Activated CD4-positive, alpha-beta memory T cell treated with anti-CD3 and anti-CD28 coated beads for 36 hours (primary cell): Measurements from ENCODE around the gene PARG. TPM values are rescaled to one million over a fixed set of nuclear protein-coding genes. Genes with fewer than 3 reads are reported as not detected.
"Not testable (repeated sequence)": the region's sequence is repeated elsewhere in the genome, so short reads cannot be mapped to it uniquely, and the experiment has no call there.

ENCODE experiments used
- CTCF ChIA-PET: fragments of 350-600 bp; sonication (Branson Sonifier 250); formaldehyde crosslinking; loops from one replicate; lab custom pipeline; 2021; ENCODE audit warnings: antibody characterized with exemption, inconsistent platforms; lab: Charles Lee
- POLR2A ChIA-PET: fragments of 350-600 bp; sonication (Branson Sonifier 250); formaldehyde crosslinking; loops from one replicate; lab custom pipeline; 2021; ENCODE audit warnings: antibody characterized with exemption; lab: Charles Lee
- DNase-seq: peaks from one replicate; pipeline ENCODE4 v3.0.0-alpha.2; 2020
- H3K27ac Mint-ChIP-seq: one replicate; pipeline ENCODE4 v1.8.0; 2021; ENCODE audit warnings: mixed read lengths
- H3K27me3 Mint-ChIP-seq: one replicate; pipeline ENCODE4 v1.8.0; 2021; ENCODE audit warnings: mixed read lengths
- H3K36me3 Mint-ChIP-seq: one replicate; pipeline ENCODE4 v1.8.0; 2021; ENCODE audit warnings: mixed read lengths
- H3K4me1 Mint-ChIP-seq: one replicate; pipeline ENCODE4 v1.8.0; 2021; ENCODE audit warnings: low read depth, mixed read lengths
- H3K4me3 Mint-ChIP-seq: one replicate; pipeline ENCODE4 v1.8.0; 2021; ENCODE audit warnings: mild to moderate bottlenecking, mixed read lengths
- H3K9me3 Mint-ChIP-seq: one replicate; pipeline ENCODE4 v1.8.0; 2021; ENCODE audit warnings: mixed read lengths
- intact Hi-C: fragments of 100-400 bp; cut with micrococcal nuclease; formaldehyde crosslinking; loops from one replicate; pipeline ENCODE4 v1.15.1; 2023
- total RNA-seq, 2 experiments: library from RNA; stranded (reverse); gene quantifications; one replicate each; pipeline ENCODE4 v1.2.3, GENCODE V29; 2021

PARG gene
- 10 to 100 TPM; 25.5 to 27.0 TPM for total RNA-seq

DNA sequence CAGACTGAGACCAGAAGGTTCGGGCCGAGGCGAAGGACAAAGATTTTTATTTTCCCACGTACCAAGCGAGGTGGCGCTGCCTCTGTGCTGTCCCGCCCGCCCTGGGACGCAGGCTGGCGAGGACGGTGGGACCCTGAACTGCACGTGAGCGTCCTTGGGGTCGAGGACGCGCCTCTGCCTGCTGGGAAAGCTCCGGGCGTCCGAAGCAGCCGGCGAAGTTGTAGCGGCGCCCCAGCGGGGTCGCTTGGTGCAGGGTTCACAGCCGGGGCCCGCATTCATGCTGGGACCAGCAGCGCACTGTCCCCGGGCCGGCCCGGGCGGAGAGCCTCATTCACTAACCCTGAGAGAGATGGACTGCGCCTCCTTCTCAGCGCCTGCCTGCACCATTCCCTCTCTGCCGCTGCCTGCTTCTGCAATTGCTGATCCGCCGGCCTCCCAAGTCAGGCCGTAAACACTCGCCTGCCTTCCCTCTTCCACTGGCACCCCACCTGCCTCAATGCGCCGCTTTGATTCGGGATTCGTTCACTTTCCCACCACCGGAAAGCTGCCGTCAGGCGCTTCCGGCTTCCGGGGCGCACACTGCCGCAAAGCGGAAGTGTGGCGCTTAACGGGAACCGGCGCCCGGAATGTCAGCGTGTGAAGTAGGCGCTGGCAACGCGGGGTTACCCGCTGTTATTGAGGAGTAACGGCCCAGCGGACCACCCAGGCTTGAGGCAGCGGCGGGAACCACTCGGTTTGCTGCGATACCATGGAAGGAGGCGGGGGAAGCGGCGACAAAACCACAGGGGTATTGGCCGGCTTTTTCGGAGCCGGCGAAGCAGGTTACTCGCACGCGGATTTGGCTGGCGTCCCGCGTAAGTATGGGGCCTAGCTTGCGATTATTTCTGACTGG is at the start of gene PARG, which contains the start of gene TIMM23B:
TSS of gene PARG (minus strand) at position 581 of the 892 bp plus-strand sequence. CDS start at position 279, 302 bp downstream.
TSS of gene TIMM23B (plus strand) at position 607 of the 892 bp plus-strand sequence. CDS start at position 749, 142 bp downstream.
- POLR2A ChIA-PET, H3K9me3 Mint-ChIP-seq: not testable (repeated sequence)
- H3K27ac Mint-ChIP-seq: peak within 1 kb of the TSS; percentile 83

DNA sequence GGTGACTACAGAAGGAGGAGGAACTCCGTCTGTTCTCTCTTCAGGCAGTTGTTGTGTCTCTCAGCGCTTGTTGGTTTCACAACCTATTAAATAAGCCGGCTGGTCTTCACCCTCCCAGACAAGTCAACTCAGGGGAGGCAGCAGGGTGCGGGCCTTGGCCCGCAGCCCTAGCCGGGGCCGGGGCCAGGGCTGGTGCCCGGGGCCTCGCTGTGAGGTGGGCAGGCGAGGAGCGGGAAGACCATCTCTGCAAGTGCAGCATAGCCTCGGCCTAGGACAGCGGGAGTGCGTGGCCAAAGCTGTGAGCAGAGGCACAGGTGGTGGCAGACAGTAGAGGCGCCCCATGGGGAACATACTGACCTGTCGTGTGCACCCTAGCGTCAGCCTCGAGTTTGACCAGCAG is 46.5 kb upstream of the PARG start, which contains the start of gene AGAP6:
TSS of gene AGAP6 (plus strand) at position 31 of the 400 bp plus-strand sequence. CDS start at position 341, 310 bp downstream.
- intact Hi-C loops, H3K36me3 Mint-ChIP-seq, H3K27ac Mint-ChIP-seq, POLR2A ChIA-PET, H3K4me1 Mint-ChIP-seq, H3K27me3 Mint-ChIP-seq, CTCF ChIA-PET, H3K9me3 Mint-ChIP-seq, H3K4me3 Mint-ChIP-seq, DNase-seq: not testable (repeated sequence)

More for the DNA sequence above, at the start of gene PARG, which contains the start of gene TIMM23B:
- CTCF ChIA-PET, H3K27me3 Mint-ChIP-seq, intact Hi-C loops: not testable (repeated sequence)
- Mint-ChIP-seq H3K4me1 (peaks cover 19% of the 10 kb centered on the region), H3K36me3 (peaks cover 11% of the 10 kb centered on the region), H3K4me3 (peak within 1 kb of the TSS; percentile 96)
- DNase-seq: peak; percentile 88

DNA sequence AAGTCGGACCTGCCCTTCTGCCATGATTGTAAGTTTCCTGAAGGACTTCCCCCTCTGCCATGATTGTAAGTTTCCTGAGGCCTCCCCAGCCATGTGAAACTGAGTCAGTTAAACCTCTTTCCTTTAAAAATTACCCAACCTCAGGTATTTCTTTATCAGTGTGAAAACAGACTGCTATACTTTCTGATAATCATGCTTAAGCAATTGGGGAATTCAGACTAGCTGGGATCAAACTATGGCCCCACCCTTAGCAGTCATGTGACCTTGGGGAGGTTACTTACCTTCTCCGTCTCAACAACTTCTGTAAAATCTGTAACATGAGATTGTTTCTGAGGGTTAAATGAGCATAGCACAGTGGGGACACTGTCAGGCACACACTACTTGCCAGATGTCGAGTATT is 45.4 kb upstream of the PARG start:
- H3K4me1 Mint-ChIP-seq, CTCF ChIA-PET, H3K9me3 Mint-ChIP-seq, H3K36me3 Mint-ChIP-seq, intact Hi-C loops, H3K27me3 Mint-ChIP-seq, H3K4me3 Mint-ChIP-seq, H3K27ac Mint-ChIP-seq, POLR2A ChIA-PET, DNase-seq: not testable (repeated sequence)

DNA sequence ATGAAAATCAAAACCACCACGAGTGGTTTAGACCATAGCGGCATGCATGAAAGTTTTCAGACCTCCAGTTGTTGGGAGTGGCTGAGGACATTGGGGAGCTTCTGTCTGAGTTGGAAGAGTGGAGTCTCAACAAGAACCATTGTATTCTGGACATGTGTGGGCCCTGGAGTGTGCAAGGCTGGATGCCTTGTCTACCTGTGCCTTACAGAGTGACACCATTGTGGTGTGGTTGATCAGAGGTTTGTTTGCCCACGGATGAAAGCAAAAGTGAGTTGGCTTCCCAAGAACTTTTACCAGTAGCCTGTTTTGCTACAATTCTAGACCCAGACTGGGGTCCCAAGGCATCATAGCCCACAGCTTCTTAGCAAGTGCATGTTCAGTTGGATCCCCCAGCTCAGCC is 35.9 kb upstream of the PARG start:
- intact Hi-C loops, H3K9me3 Mint-ChIP-seq, H3K4me1 Mint-ChIP-seq, POLR2A ChIA-PET, H3K36me3 Mint-ChIP-seq, DNase-seq, H3K4me3 Mint-ChIP-seq, CTCF ChIA-PET, H3K27me3 Mint-ChIP-seq, H3K27ac Mint-ChIP-seq: not testable (repeated sequence)

DNA sequence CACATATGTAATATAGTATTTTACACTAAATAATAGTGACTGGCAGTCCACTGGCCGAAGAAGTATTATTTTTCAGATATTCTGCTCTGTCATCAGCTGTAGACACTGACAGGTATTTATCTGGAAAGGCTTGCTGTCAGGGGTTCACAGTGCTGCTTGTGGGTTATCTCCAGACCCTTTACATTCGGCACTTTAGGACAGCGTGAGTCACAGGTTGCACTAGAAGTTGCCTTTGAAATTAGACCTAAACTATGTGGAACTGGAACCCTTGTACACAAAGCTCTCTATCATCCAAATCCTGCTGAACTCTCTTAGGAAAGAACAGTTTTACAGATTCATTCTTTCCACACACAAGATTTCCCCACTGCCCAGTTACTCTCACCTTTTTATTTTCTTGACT is 30.3 kb upstream of the PARG start:
- CTCF ChIA-PET, H3K4me3 Mint-ChIP-seq, H3K4me1 Mint-ChIP-seq, H3K9me3 Mint-ChIP-seq, POLR2A ChIA-PET, H3K36me3 Mint-ChIP-seq, H3K27ac Mint-ChIP-seq, intact Hi-C loops, DNase-seq, H3K27me3 Mint-ChIP-seq: not testable (repeated sequence)

DNA sequence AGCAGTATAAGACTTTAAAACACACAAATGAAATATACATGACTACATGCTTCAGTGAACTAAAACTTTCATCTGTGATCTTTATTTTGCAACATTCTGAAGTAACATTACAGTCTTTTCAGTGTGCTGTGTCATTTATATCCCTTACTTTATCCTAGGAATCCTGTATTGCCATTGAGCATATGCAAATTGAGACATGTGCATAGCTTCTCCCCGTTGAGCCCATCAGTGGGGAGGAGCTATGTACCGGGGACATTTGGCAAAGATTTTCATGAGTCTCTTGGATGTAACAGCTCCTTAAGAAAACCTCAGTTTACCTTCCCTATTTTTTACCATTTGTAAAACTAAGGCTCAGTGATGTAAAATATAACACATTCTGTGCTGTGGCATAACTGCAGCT is 29.6 kb upstream of the PARG start:
- H3K36me3 Mint-ChIP-seq, intact Hi-C loops, H3K4me1 Mint-ChIP-seq, H3K4me3 Mint-ChIP-seq, H3K27ac Mint-ChIP-seq, POLR2A ChIA-PET, CTCF ChIA-PET, H3K9me3 Mint-ChIP-seq, H3K27me3 Mint-ChIP-seq, DNase-seq: not testable (repeated sequence)

DNA sequence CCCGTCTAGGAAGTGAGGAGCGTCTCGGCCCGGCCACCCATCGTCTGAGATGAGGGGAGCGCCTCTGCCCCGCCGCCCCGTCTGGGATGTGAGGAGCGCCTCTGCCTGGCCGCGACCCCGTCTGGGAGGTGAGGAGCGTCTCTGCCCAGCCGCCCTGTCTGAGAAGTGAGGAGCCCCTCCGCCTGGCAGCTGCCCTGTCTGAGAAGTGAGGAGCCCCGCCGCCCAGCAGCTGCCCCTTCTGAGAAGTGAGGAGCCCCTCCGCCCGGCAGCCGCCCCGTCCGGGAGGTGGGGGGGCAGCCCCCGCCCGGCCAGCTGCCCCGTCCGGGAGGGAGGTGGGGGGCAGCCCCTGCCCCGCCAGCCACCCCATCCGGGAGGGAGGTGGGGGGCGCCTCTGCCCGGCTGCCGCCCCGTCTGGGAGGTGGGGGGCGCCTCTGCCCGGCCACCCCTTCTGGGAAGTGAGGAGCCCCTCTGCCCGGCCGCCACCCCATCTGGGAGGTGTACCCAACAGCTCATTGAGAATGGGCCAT is 28.6 kb upstream of the PARG start:
- intact Hi-C loops, H3K4me1 Mint-ChIP-seq, H3K9me3 Mint-ChIP-seq, H3K27me3 Mint-ChIP-seq, DNase-seq, POLR2A ChIA-PET, H3K27ac Mint-ChIP-seq, H3K4me3 Mint-ChIP-seq, CTCF ChIA-PET, H3K36me3 Mint-ChIP-seq: not testable (repeated sequence)

DNA sequence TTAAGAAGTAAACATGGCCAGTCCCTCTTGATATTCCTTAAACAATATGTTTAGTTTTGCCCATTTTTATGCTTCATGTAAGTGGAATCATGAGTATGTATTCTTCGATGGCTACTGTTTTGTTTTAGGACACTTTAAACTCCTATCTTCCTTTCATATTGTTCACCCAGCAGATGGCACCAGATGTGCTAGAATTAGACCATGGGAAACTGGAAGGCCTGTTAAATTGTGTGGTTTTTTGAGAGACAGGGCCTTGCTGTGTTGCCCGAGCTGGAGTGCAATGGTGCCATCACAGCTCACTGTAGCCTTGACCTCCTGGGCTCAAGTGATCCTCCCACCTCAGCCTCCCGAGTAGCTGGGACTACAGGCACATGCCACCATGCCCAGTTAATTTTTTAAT is 11.3 kb upstream of the PARG start:
- CTCF ChIA-PET, H3K4me3 Mint-ChIP-seq, H3K27me3 Mint-ChIP-seq, intact Hi-C loops, DNase-seq, H3K27ac Mint-ChIP-seq, H3K4me1 Mint-ChIP-seq, POLR2A ChIA-PET, H3K9me3 Mint-ChIP-seq: not testable (repeated sequence)
- peaks cover 17% of the 10 kb centered on the region for H3K36me3 Mint-ChIP-seq

DNA sequence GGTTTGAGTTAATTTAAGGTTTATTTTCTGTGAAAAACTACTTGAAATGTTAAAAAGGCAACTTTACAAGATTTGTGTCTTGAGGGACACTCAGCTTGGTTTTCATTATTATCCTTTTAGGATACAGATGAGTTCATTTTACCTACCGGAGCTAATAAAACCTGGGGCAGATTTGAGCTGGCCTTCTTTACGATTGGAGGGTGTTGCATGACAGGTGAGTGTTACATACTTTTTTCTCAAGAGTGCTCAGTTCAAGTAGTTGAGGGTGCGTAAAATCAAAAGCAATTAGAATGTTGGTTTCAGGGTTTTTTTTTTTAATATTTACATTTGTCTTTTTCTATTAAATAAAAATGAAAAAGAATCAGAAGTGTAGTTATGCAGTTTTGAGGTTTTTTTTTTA is 10.2 kb upstream of the PARG start:
- H3K4me1 Mint-ChIP-seq, POLR2A ChIA-PET, DNase-seq, H3K9me3 Mint-ChIP-seq, H3K27ac Mint-ChIP-seq, H3K27me3 Mint-ChIP-seq, intact Hi-C loops, CTCF ChIA-PET, H3K4me3 Mint-ChIP-seq: not testable (repeated sequence)
- H3K36me3 Mint-ChIP-seq: peaks cover 17% of the 10 kb centered on the region

DNA sequence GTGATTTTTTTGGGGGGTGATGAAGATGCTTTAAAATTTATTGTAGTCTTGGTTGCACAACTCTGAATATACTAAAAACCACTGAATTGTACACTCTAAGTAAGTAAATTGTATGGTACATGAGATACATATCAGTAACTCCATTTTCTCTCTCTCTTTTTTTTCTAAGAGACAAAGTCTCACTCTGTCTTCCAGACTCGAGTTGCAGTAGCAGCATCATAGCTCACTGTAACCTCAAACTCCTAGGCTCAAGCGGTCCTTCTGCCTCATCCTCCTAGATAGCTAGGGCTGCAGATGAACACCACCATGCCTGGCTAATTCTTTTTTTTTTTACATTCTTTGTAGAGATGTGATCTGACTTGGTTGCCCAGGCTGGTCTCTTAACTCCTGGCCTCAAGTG is 6.9 kb upstream of the PARG start:
- H3K27me3 Mint-ChIP-seq, intact Hi-C loops, H3K4me1 Mint-ChIP-seq, H3K27ac Mint-ChIP-seq, POLR2A ChIA-PET, H3K9me3 Mint-ChIP-seq, CTCF ChIA-PET, DNase-seq, H3K4me3 Mint-ChIP-seq: not testable (repeated sequence)
- H3K36me3 Mint-ChIP-seq: peaks cover 25% of the 10 kb centered on the region

DNA sequence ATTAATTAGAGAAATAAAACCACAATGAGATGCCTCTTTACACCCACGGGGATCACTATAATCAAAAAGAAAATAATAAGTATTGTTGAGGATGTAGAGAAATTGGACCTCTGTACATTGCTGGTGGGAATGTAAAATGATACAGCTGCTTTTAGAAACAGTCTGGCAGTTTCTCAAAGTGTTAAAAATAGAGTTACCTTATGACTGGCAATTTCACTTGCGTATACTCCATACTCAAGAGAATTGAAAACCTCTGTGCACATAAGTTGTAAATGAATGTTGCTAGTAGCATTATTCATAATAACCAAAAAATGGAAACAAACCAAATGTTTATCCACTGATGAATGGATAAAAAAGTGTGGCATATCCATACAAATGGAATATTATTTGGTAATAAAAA is 6.3 kb upstream of the PARG start:
- POLR2A ChIA-PET, H3K9me3 Mint-ChIP-seq, intact Hi-C loops, DNase-seq, H3K4me1 Mint-ChIP-seq, CTCF ChIA-PET, H3K4me3 Mint-ChIP-seq, H3K27me3 Mint-ChIP-seq, H3K27ac Mint-ChIP-seq: not testable (repeated sequence)
- peaks cover 23% of the 10 kb centered on the region for H3K36me3 Mint-ChIP-seq

DNA sequence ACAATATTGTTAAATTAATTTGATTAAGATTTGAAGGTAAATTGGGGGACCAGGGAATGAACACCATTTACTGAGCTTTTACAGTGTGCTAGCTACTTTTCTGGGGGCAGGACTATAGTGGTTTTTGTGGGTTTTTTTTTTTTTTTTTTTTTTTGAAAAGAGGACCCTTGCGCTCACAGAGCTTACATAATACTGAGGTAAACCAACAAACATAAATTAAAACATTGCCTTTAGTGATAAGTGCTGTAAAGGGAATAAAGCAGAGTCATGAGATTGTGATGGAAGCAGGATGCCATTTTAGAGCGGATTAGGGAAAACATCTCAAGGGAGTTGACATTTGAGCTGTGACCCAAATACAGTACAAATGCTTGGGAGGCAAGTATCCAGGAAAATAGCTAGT is 1.8 kb upstream of the PARG start:
- H3K27me3 Mint-ChIP-seq, intact Hi-C loops, H3K9me3 Mint-ChIP-seq, H3K4me3 Mint-ChIP-seq, DNase-seq, POLR2A ChIA-PET, H3K27ac Mint-ChIP-seq, CTCF ChIA-PET: not testable (repeated sequence)
- peaks cover 15% of the 10 kb centered on the region for H3K4me1 Mint-ChIP-seq
- peaks cover 15% of the 10 kb centered on the region for H3K36me3 Mint-ChIP-seq
